UCSD-AML1 (cell line): Measurements from ENCODE around the gene CELSR1.

Source experiments
- DNase-seq: peaks from one replicate; lab custom pipeline; 2025; ENCODE audit not compliant: unreplicated experiment; lab: John Stamatoyannopoulos, UW

Gene CELSR1

DNA sequence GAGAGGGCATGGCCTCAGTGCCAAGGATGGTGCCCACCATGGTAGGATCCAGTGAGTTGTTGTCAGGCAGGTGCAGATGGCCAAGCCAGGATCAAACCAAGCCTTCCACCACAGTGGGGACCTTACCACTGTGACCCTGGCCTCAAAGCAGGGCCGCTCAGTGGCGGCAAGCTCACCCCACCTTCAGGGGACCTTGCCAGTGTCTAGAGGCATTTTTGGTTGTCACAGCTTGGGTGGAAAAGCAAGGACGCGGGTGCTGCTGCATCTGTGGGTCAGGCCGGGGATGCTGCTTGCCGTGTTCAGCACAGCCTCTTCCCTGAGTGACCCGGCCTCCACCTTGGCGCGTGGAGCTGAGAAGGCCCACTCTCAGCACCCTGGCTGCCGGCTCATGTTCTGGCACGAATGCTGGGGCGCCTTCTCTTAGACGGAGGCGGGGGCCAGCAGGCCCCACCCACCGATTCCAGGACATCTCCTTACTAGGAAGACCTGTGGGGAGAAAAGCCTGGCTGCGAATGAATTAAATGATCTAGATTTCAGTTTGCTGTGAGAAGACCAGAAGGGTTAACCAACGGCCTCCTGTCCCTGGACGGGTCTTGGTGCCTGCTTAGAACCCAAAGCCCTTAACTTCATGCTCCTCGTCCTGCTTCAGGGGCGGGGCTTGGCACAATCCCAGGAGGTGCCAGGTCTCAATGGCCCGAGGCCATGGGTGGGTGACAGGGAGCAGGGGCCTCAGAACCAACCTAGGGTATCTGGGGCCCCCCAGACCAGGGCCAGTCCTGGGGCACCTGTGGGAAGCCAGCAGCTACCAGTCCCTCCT lies 183.0 kb downstream of the CELSR1 start:
- DNase-seq: no peak

DNA sequence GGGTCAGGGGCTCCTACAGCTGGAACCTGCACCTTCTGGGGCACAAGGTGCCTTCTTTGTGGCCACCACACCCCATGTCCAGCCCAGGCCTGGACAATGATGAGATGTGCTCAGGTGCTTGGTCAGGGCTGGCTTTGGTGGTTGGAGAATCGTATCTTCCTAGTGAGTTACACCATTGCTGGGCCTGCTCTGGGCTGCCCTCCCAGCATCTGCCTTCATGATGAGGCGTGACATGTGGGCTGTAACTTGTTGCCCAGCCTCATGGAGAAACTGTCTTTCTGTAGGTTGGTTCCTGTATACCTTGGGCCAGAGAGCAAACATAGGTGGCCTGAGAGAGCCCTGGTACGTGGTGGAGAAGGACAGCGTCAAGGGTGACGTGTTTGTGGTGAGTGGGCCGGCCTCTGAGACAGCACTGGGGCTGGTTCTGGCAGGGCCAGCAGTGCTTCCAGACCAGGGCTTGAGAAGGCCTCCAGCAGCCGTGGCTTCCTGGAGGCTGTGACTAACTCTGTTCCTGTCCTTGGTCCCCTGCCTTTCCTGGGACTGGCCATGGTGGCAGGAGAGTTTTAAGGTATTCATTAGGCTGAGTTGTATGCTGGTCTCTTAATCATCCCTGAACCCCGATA lies 183.8 kb downstream of the CELSR1 start:
- DNase-seq: no peak

- DNase-seq: no peak
Measured at GRCh38 chr22:46352691-46353386, 184.6 kb downstream of the CELSR1 start.

DNA sequence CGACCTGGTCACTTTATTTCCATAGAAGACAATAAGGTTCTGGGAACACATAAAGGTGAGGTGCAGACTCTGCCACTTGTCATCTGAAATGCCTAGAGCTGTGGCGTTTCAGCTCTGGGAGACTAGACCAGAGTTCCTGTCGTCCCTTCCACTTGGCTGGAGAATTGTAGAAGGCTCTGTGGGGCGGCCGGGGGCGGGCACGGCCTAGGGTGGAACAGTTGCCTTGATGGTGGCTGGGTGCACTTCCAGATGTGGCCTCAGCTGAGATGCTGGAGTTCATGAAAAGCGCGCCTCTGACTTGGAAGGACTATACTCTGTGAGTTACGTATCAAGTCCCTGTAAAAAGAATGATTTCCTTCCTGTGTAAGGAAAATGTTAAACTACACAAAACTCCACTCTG lies 185.1 kb downstream of the CELSR1 start:
- DNase-seq: no peak

GRCh38 chr22:46351767-46352166 lies 185.7 kb downstream of the CELSR1 start:
- DNase-seq: no peak

DNA sequence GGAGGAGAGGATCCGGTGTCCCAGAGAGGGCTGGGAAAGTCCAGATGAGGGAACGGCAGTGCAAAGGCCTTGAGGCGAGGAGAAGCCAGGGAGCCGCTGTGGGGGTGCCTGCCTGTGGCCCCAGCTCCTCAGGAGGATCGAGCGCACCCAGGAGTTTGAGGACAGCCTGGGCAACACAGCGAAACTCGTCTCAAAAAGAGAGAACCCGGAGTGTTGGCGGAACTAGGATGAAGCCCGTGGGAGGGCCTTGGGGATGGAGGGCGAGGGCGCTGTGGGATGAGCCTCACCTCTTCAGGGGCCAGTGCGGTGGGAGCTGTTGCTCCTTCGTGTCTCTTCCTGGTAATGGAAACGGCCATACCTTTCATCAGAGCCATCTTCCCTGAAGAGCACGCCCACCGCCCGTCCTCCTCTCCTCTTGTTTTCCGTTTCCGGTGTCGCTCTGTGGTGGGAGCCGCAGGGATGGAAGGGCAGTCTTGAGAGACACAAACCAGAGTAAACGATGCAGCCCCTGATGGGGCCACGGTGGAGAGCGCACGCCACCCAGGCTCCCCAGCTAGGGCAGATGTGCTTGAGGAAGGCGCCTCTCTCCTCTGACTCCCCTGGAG lies 186.2 kb downstream of the CELSR1 start:
- no peak for DNase-seq

- no peak for DNase-seq
Measured at GRCh38 chr22:46350646-46351045, 186.8 kb downstream of the CELSR1 start.

GRCh38 chr22:46350121-46350520 lies 187.3 kb downstream of the CELSR1 start:
- no peak for DNase-seq

DNA sequence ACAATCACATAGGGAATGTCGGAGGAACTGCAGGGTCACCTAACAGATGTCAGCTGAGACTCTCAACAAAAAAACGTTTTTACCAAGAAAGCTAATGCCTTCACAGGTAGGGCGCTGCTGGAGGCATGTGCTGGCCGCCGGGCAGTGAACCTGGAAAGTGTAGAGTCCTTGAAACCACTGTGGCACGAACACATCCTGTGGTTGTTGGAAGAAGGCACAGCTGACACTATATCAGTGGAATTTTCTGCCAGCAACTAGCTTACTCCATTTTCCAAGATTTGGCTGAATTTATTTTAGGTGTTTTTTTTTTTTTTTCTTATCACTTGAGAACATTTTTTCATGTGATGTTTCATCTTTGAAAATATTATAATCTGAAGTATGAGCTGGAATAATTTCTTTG lies 187.7 kb downstream of the CELSR1 start:
- no peak for DNase-seq

DNA sequence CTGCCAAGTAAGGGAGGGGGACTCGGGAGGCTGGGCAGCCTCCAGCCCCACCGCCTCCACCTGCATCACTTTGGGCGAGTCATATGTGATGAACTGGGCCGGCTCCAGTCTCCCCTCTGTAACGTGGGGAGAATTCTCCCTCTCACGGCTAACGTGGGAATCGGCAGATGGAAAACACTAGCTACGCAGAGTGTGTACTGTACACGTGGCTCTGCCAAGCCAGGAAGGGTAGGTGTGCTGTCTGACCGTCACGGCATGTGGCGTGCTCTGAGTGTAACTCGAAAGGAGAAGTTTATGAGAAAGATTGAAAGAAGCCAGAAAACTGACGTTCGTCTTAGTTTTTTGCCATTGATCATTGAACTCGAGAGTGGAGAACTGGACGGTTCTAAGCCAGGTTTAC lies 188.2 kb downstream of the CELSR1 start:
- no peak for DNase-seq

- DNase-seq: no peak
Measured at GRCh38 chr22:46348099-46348695, 189.2 kb downstream of the CELSR1 start.

- no peak for DNase-seq
Measured at GRCh38 chr22:46347646-46348045, 189.8 kb downstream of the CELSR1 start.

DNA sequence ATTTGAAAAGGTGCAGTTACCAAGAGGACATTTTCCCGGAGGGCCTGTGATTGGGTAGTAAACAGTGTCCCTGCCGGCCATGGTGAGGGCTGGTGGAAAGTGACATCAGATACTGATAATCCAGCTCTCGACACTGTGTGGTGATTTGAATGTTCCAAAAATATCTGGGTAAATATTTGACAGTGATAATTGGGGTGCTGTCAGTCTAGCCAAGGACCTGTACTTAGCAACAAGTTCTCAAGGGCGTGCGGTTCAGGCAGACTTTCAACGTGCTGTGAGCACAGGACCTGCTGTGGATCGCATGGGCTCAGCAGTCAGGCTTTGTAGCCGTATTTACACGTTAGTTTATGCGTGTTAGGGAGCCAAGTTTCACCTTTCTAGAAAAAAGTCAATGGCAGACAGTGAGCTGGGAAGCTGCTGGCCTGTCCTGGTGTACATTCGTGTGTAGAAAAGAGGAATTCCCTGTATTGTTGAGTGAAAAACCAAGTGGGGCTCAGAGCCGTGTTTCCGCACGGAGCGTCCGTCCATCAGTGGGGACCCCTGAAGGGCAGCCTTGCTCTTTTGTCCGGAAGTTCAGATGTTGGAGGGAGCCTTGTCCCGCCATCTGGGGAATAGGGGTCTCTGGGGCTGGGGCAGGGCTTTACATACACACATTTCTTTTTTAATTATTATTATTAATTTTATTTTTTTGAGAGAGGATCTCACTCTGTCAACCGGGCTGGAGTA lies 190.6 kb downstream of the CELSR1 start:
- DNase-seq: no peak

DNA sequence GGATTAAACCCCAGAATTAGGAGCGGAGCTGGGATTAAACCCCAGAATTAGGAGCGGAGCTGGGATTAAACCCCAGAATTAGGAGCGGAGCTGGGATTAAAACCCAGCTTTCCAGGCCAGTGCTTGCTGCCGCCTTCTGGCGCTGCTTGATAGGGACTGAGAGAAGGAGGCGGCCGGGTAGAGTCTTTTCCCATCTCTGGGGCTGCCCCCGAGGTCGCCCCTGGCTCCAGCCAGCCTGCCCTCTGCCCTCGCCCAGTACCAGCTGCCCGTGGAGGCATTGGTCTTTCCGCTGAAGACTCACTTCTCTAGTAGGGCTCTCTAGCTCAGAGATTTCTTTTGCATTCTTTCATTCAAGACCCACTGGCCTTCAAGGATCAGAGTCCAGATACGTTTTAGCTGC lies 196.7 kb downstream of the CELSR1 start:
- DNase-seq: no peak

- no peak for DNase-seq
Measured at GRCh38 chr22:46339956-46340355, 197.5 kb downstream of the CELSR1 start.

GRCh38 chr22:46338636-46339035 lies 198.8 kb downstream of the CELSR1 start:
- no peak for DNase-seq

DNA sequence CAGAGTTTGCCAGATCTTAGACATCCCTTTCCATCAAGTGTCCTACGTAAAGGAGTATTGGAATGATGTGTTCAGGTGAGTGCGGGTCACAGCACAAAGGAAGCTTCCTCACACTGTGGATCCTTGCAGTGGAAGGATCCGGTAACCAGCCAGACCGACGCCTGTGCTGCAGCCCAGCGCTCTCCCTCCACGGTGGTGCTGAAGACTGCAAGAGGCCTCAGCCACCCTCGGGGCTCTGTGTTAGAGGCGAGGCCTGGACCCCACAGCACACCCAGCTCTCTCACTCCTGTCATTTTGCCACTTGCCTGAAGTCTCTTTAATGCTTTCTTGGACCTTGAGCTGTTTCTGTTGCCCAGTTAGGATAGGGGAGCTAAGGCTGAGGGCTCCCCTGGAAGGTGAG lies 199.6 kb downstream of the CELSR1 start:
- no peak for DNase-seq

DNA sequence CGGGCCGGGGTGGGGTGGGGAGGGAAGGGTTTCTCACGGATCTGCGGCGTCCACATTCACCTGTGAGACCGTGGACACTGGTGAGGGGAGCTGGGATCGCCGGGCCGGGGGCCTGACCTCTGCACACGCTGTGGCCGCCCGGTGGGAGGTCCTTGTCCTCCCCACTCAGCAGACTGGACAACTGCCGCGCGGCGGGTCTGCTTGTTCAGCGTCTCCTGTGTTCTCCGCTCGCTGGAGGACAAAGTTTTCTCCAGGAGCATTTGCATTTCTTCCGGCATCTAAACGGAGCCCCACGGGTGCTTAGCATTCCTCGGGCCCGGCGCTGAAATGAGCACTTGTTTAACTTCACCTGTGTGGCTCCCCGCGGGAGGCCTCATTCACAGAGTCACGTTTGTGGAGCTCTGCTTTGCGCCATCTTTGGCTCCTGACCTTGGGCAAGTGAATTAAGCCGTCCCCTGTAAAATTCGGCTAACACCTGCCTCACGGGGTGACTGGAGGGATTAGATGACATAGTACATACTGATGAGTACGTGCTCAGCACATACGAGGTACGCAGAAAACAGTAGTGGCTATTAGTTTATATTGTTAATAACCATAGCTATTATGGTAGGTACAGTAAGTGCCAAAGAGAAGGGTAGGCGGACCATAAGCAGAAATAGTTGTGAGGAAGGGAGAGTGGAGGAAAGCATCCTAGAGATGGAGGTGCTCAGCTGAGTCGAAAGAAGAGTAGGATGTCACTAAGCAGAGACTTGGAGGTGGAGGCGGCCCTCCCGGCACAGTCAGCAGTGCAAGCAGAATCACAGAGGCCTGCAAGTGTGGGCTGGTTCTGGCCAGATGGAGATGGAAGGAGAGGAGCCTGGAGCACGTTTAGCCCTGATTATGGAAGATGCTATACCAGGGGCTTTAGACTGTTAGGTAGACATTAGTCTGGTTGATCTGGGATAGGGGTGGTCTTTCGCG lies 201.0 kb downstream of the CELSR1 start:
- DNase-seq: no peak
